Measurements from ENCODE around the gene CRACR2A.

DNA sequence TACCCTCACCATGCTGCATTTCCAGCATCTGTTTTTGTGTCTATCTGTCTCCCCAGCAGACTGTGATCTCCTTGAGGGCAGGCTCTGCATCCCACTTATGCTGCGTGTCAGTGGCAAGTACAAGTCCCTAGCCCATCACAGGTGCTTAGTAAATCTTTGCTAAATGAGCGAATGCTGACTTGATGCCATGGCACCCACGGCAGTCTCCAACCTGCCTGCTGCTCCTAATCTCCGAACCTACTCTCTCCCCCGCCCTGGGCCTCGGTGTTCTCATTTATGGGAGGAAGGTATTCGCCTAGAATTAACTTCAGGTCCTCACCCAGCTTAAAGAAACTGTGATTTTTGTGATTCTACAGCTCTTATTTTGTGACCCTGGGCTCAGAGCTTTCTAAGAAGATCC lies 152.0 kb downstream of the CRACR2A start:
- TF ChIP-seq, protein P1, sequence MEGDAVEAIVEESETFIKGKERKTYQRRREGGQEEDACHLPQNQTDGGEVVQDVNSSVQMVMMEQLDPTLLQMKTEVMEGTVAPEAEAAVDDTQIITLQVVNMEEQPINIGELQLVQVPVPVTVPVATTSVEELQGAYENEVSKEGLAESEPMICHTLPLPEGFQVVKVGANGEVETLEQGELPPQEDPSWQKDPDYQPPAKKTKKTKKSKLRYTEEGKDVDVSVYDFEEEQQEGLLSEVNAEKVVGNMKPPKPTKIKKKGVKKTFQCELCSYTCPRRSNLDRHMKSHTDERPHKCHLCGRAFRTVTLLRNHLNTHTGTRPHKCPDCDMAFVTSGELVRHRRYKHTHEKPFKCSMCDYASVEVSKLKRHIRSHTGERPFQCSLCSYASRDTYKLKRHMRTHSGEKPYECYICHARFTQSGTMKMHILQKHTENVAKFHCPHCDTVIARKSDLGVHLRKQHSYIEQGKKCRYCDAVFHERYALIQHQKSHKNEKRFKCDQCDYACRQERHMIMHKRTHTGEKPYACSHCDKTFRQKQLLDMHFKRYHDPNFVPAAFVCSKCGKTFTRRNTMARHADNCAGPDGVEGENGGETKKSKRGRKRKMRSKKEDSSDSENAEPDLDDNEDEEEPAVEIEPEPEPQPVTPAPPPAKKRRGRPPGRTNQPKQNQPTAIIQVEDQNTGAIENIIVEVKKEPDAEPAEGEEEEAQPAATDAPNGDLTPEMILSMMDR (IDR thresholded peaks at IDR 0.05; ENCODE audit: low read depth, low read length): no peak
- no peak for TF ChIP-seq EZH2phosphoT487 (IDR thresholded peaks at IDR 0.05; ENCODE audit: low read depth)
